Measurements from ENCODE around the gene ZNF473. TPM values are rescaled to one million over a fixed set of nuclear protein-coding genes. Genes with fewer than 3 reads are reported as not detected.

The ZNF473 gene
- total RNA-seq, 1 experiment from 2014 or later: 10.0 TPM

DNA sequence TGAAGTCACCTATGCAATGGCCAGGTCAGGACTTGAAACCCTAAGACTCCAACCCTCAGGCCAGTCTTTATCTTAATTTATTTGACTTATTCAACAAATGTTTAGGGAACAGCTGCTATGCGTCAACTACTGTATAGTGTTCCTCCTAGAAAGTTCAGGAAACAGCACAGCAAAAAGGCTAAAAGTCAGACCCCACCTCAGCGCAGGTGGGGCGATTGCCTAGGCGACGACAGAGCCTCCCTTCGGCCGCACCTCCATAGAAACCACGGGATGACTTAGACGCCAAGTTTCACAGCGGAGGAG is 1.1 kb upstream of the ZNF473 start (continued):
- TF ChIP-seq, protein P1, sequence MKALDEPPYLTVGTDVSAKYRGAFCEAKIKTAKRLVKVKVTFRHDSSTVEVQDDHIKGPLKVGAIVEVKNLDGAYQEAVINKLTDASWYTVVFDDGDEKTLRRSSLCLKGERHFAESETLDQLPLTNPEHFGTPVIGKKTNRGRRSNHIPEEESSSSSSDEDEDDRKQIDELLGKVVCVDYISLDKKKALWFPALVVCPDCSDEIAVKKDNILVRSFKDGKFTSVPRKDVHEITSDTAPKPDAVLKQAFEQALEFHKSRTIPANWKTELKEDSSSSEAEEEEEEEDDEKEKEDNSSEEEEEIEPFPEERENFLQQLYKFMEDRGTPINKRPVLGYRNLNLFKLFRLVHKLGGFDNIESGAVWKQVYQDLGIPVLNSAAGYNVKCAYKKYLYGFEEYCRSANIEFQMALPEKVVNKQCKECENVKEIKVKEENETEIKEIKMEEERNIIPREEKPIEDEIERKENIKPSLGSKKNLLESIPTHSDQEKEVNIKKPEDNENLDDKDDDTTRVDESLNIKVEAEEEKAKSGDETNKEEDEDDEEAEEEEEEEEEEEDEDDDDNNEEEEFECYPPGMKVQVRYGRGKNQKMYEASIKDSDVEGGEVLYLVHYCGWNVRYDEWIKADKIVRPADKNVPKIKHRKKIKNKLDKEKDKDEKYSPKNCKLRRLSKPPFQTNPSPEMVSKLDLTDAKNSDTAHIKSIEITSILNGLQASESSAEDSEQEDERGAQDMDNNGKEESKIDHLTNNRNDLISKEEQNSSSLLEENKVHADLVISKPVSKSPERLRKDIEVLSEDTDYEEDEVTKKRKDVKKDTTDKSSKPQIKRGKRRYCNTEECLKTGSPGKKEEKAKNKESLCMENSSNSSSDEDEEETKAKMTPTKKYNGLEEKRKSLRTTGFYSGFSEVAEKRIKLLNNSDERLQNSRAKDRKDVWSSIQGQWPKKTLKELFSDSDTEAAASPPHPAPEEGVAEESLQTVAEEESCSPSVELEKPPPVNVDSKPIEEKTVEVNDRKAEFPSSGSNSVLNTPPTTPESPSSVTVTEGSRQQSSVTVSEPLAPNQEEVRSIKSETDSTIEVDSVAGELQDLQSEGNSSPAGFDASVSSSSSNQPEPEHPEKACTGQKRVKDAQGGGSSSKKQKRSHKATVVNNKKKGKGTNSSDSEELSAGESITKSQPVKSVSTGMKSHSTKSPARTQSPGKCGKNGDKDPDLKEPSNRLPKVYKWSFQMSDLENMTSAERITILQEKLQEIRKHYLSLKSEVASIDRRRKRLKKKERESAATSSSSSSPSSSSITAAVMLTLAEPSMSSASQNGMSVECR (CRISPR knock-in tag; IDR thresholded peaks at IDR 0.05; ENCODE audit: borderline replicate concordance): no peak
- no peak for TF ChIP-seq ZNF423 (CRISPR knock-in tag; IDR thresholded peaks at IDR 0.05)
- TF ChIP-seq, protein P2, sequence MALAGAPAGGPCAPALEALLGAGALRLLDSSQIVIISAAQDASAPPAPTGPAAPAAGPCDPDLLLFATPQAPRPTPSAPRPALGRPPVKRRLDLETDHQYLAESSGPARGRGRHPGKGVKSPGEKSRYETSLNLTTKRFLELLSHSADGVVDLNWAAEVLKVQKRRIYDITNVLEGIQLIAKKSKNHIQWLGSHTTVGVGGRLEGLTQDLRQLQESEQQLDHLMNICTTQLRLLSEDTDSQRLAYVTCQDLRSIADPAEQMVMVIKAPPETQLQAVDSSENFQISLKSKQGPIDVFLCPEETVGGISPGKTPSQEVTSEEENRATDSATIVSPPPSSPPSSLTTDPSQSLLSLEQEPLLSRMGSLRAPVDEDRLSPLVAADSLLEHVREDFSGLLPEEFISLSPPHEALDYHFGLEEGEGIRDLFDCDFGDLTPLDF (CRISPR knock-in tag; IDR thresholded peaks at IDR 0.05): no peak

DNA sequence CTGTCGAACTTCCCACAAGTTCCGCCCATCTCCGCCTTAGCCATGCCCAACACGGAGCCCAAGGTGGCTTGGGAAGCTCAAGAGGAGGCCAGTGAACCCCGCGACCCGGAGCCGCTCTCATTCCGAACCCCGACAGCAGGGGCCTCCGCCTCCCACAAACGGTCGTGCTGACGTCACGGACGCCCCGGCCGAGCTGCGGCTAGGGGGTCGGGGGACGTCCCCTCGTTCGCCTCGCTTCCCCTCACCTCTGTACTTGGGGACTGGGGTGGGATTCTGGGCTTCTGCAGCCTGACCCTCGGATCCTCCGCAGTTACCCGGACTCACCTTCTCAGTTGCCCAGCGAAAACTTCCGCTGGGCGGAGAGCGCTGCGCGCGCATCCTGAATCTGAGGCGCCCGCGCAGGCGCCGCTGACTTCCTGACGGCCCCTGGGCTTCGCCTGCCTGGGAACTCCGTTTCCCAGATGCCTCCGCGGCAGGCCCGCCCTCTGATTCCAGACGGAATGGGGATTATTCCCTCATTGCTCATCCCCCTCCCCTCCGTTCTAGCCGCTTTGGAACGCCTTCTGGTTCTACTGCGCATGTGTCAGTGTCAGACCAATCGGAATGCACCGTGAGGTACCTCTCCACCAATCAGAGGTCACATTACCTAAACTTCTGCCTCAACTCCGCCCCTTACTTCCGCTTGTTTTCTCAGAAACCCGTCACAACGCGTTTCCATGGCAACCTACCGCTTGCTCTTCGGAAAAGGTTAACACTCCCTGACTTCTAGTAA is 597 bp upstream of the ZNF473 start, which contains the start of gene VRK3:
Gene VRK3, minus strand, starts transcription at position 351 of the 772 bp plus-strand sequence. CDS start 9,210 bp downstream, outside the sequence.
- H3K27me3 Mint-ChIP-seq (ENCODE audit: low read depth): peaks cover 3% of the 10 kb centered on the region; the same call in 1 of the 2 replicates
- peaks cover 18% of the 10 kb centered on the region for H3K4me1 Mint-ChIP-seq
- peaks cover 10% of the 10 kb centered on the region for H3K36me3 Mint-ChIP-seq
- ChIA-PET POLR2A (no interaction called here), CTCF (interaction anchor here (0.6 to 1.9 kb wide), 6 partner anchors 16 to 215 kb away, joined by 3 to 16 read pairs (median 4); no protein-coding TSS in a partner anchor)
- ATAC-seq (peak; percentile 90), DNase-seq (ENCODE audit: low spot score) (peak; percentile 99)
- peak within 1 kb of the TSS; percentile 95 for H3K4me3 Mint-ChIP-seq
- H3K9me3 Mint-ChIP-seq: no peaks in the 10 kb centered on the region
- peak within 1 kb of the TSS; percentile 95 for H3K27ac Mint-ChIP-seq
- TF ChIP-seq, protein P3, sequence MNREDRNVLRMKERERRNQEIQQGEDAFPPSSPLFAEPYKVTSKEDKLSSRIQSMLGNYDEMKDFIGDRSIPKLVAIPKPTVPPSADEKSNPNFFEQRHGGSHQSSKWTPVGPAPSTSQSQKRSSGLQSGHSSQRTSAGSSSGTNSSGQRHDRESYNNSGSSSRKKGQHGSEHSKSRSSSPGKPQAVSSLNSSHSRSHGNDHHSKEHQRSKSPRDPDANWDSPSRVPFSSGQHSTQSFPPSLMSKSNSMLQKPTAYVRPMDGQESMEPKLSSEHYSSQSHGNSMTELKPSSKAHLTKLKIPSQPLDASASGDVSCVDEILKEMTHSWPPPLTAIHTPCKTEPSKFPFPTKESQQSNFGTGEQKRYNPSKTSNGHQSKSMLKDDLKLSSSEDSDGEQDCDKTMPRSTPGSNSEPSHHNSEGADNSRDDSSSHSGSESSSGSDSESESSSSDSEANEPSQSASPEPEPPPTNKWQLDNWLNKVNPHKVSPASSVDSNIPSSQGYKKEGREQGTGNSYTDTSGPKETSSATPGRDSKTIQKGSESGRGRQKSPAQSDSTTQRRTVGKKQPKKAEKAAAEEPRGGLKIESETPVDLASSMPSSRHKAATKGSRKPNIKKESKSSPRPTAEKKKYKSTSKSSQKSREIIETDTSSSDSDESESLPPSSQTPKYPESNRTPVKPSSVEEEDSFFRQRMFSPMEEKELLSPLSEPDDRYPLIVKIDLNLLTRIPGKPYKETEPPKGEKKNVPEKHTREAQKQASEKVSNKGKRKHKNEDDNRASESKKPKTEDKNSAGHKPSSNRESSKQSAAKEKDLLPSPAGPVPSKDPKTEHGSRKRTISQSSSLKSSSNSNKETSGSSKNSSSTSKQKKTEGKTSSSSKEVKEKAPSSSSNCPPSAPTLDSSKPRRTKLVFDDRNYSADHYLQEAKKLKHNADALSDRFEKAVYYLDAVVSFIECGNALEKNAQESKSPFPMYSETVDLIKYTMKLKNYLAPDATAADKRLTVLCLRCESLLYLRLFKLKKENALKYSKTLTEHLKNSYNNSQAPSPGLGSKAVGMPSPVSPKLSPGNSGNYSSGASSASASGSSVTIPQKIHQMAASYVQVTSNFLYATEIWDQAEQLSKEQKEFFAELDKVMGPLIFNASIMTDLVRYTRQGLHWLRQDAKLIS (CRISPR knock-in tag; IDR thresholded peaks at IDR 0.05; ENCODE audit: borderline replicate concordance): no peak
- TF ChIP-seq ZNF232 (CRISPR knock-in tag; IDR thresholded peaks at IDR 0.05): peak; percentile 31; the same call in 1 of the 2 replicates
- TF ChIP-seq, protein P4, sequence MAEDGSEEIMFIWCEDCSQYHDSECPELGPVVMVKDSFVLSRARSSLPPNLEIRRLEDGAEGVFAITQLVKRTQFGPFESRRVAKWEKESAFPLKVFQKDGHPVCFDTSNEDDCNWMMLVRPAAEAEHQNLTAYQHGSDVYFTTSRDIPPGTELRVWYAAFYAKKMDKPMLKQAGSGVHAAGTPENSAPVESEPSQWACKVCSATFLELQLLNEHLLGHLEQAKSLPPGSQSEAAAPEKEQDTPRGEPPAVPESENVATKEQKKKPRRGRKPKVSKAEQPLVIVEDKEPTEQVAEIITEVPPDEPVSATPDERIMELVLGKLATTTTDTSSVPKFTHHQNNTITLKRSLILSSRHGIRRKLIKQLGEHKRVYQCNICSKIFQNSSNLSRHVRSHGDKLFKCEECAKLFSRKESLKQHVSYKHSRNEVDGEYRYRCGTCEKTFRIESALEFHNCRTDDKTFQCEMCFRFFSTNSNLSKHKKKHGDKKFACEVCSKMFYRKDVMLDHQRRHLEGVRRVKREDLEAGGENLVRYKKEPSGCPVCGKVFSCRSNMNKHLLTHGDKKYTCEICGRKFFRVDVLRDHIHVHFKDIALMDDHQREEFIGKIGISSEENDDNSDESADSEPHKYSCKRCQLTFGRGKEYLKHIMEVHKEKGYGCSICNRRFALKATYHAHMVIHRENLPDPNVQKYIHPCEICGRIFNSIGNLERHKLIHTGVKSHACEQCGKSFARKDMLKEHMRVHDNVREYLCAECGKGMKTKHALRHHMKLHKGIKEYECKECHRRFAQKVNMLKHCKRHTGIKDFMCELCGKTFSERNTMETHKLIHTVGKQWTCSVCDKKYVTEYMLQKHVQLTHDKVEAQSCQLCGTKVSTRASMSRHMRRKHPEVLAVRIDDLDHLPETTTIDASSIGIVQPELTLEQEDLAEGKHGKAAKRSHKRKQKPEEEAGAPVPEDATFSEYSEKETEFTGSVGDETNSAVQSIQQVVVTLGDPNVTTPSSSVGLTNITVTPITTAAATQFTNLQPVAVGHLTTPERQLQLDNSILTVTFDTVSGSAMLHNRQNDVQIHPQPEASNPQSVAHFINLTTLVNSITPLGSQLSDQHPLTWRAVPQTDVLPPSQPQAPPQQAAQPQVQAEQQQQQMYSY (CRISPR knock-in tag; IDR thresholded peaks at IDR 0.05): 0 out of 2 replicates have a peak, but pooled peaks have one; percentile 15
- no peak for TF ChIP-seq NFATC4 (CRISPR knock-in tag; IDR thresholded peaks at IDR 0.05)
- no peak for TF ChIP-seq NR1H2 (CRISPR knock-in tag; IDR thresholded peaks at IDR 0.05)
- TF ChIP-seq, protein P5, sequence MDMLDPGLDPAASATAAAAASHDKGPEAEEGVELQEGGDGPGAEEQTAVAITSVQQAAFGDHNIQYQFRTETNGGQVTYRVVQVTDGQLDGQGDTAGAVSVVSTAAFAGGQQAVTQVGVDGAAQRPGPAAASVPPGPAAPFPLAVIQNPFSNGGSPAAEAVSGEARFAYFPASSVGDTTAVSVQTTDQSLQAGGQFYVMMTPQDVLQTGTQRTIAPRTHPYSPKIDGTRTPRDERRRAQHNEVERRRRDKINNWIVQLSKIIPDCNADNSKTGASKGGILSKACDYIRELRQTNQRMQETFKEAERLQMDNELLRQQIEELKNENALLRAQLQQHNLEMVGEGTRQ (CRISPR knock-in tag; IDR thresholded peaks at IDR 0.05): peak; percentile 31; the same call in 1 of the 2 replicates
- TF ChIP-seq, protein P6, sequence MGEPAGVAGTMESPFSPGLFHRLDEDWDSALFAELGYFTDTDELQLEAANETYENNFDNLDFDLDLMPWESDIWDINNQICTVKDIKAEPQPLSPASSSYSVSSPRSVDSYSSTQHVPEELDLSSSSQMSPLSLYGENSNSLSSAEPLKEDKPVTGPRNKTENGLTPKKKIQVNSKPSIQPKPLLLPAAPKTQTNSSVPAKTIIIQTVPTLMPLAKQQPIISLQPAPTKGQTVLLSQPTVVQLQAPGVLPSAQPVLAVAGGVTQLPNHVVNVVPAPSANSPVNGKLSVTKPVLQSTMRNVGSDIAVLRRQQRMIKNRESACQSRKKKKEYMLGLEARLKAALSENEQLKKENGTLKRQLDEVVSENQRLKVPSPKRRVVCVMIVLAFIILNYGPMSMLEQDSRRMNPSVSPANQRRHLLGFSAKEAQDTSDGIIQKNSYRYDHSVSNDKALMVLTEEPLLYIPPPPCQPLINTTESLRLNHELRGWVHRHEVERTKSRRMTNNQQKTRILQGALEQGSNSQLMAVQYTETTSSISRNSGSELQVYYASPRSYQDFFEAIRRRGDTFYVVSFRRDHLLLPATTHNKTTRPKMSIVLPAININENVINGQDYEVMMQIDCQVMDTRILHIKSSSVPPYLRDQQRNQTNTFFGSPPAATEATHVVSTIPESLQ (CRISPR knock-in tag; IDR thresholded peaks at IDR 0.05): no peak
- peak; percentile 51; the same call in 1 of the 2 replicates for TF ChIP-seq CREM (CRISPR knock-in tag; IDR thresholded peaks at IDR 0.05)
- no peak for TF ChIP-seq FOXJ3 (CRISPR knock-in tag; IDR thresholded peaks at IDR 0.05; ENCODE audit: borderline replicate concordance)
- TF ChIP-seq, protein P1 (CRISPR knock-in tag; IDR thresholded peaks at IDR 0.05; ENCODE audit: borderline replicate concordance): peak; percentile 76; the same call in 1 of the 2 replicates
- TF ChIP-seq ZNF416 (CRISPR knock-in tag; IDR thresholded peaks at IDR 0.05): peak; percentile 89

Data from WTC11 (cell line).